HCT116 (cell line): Measurements from ENCODE around the gene MAP3K12.

Experiments used
- CTCF ChIP-seq, 3 experiments: fragments of 200-600 bp in 1 of 3; sonication (generic) in 1 of 3; IDR thresholded peaks in 2 of 3; conservative IDR thresholded peaks in 1 of 3; 2 replicates each; pipeline ENCODE4 v1.5.1; 2012 to 2017; ENCODE audit warnings: low read depth in 2 of 3, low read length in 2 of 3, antibody characterized with exemption in 1 of 3, borderline replicate concordance in 1 of 3, control low read depth in 1 of 3, mild to moderate bottlenecking in 1 of 3, mixed read lengths in 1 of 3, mixed run types in 1 of 3, moderate library complexity in 1 of 3; ENCODE audit not compliant: insufficient read depth in 1 of 3
- EZH2 ChIP-seq: fragments of 200-600 bp; sonication (generic); IDR thresholded peaks from 2 replicates; pipeline ENCODE4 v1.6.1; 2017; ENCODE audit warnings: antibody characterized with exemption, mixed run types
- FOSL1 ChIP-seq: IDR thresholded peaks from 2 replicates; pipeline ENCODE4 v1.6.1; 2012; ENCODE audit warnings: low read depth
- JUND ChIP-seq: IDR thresholded peaks from 2 replicates; pipeline ENCODE4 v1.6.1; 2012
- MAX ChIP-seq: IDR thresholded peaks from 2 replicates; pipeline ENCODE4 v1.6.1; 2012
- POLR2A ChIP-seq: IDR thresholded peaks from 2 replicates; pipeline ENCODE4 v1.7.0; 2011; ENCODE audit warnings: borderline replicate concordance; ENCODE audit not compliant: insufficient read depth, insufficient read length; ENCODE audit errors: extremely low read depth
- REST ChIP-seq: IDR thresholded peaks from 2 replicates; pipeline ENCODE4 v1.6.1; 2012; ENCODE audit warnings: low read depth
- SRF ChIP-seq: IDR thresholded peaks from 2 replicates; pipeline ENCODE4 v1.6.1; 2012; ENCODE audit warnings: low read depth
- YY1 ChIP-seq: IDR thresholded peaks from 2 replicates; pipeline ENCODE4 v1.6.1; 2011; ENCODE audit warnings: low read length, low read depth, moderate library complexity, mild to moderate bottlenecking; ENCODE audit not compliant: insufficient replicate concordance; ENCODE audit errors: extremely low read depth
- ZBTB33 ChIP-seq: IDR thresholded peaks from 2 replicates; pipeline ENCODE4 v1.6.1; 2011; ENCODE audit warnings: mild to moderate bottlenecking, low read length, moderate library complexity; ENCODE audit not compliant: insufficient replicate concordance; ENCODE audit errors: extremely low read depth

- TF ChIP-seq CTCF (IDR thresholded peaks at IDR 0.05 in 2 of 3, conservative IDR thresholded peaks at IDR 0.05 in 1 of 3; ENCODE audit: borderline replicate concordance in 1 of 3, insufficient read depth in 1 of 3, low read depth in 2 of 3, low read length in 2 of 3) (no peak), EZH2 (no peak), POLR2A (no peak), REST (no peak), YY1 (no peak), JUND (no peak), SRF (no peak), MAX (no peak), FOSL1 (no peak), ZBTB33 (no peak)
These were observed 25.2 kb upstream of the MAP3K12 start for GRCh38 chr12:53524476-53524875.
